ENCODE data around the gene PTK6. TPM values are rescaled to one million over a fixed set of nuclear protein-coding genes. Genes with fewer than 3 reads are reported as not detected.

Gene PTK6
- total RNA-seq, 3 donors from 2014 or later, result 0.16 to 2.3 (median 0.88) TPM

GRCh38 chr20:63522981-63523611 lies 14.1 kb downstream of the PTK6 start:
- H3K27me3 ChIP-seq, result no peaks in the 10 kb centered on the region
- intact Hi-C loops (cut with DNase I; ENCODE audit: low total_unique reads), result no loop called here
- no peaks in the 10 kb centered on the region for H3K36me3 ChIP-seq
- DNase-seq (ENCODE audit: low spot score in 2 of 2), result no peak
- H3K9me3 ChIP-seq, result peaks cover 0 to 9% of the 10 kb centered on the region in 2 donors
- peaks cover 0 to 15% of the 10 kb centered on the region in 2 donors for H3K4me1 ChIP-seq
- no peak overlapping the region for H3K27ac ChIP-seq
- H3K4me3 ChIP-seq, result peak overlapping the region in 1 of 3 donors; percentile 95
- TF ChIP-seq CTCF (IDR thresholded peaks at IDR 0.05), result no peak
- no peak for TF ChIP-seq POLR2AphosphoS5 (IDR thresholded peaks at IDR 0.05)
- TF ChIP-seq POLR2A (IDR thresholded peaks at IDR 0.05), result no peak

- Histone ChIP-seq H3K27me3 (no peaks in the 10 kb centered on the region), H3K4me3 (peak overlapping the region in 2 of 3 donors; percentile 90 to 95), H3K27ac (peak overlapping the region; percentile 21 to 99), H3K4me1 (peaks cover 0 to 15% of the 10 kb centered on the region in 2 donors), H3K36me3 (no peaks in the 10 kb centered on the region), H3K9me3 (peaks cover 0 to 9% of the 10 kb centered on the region in 2 donors)
- no peak for DNase-seq (ENCODE audit: low spot score in 2 of 2)
- intact Hi-C loops (cut with DNase I; ENCODE audit: low total_unique reads), result no loop called here
- TF ChIP-seq CTCF (IDR thresholded peaks at IDR 0.05) (no peak), POLR2AphosphoS5 (IDR thresholded peaks at IDR 0.05) (no peak), POLR2A (IDR thresholded peaks at IDR 0.05) (no peak)
Measured at GRCh38 chr20:63522091-63522868, 14.9 kb downstream of the PTK6 start.

GRCh38 chr20:63521602-63522001 lies 15.6 kb downstream of the PTK6 start:
- intact Hi-C loops (cut with DNase I; ENCODE audit: low total_unique reads), result no loop called here
- Histone ChIP-seq H3K36me3 (no peaks in the 10 kb centered on the region), H3K9me3 (peaks cover 0 to 9% of the 10 kb centered on the region in 2 donors), H3K4me1 (peaks cover 0 to 15% of the 10 kb centered on the region in 2 donors), H3K4me3 (peak overlapping the region; percentile 85 to 95 (median 90)), H3K27me3 (no peaks in the 10 kb centered on the region), H3K27ac (peak overlapping the region; percentile 99)
- TF ChIP-seq CTCF (IDR thresholded peaks at IDR 0.05), result no peak
- no peak for TF ChIP-seq POLR2A (IDR thresholded peaks at IDR 0.05)
- TF ChIP-seq POLR2AphosphoS5 (IDR thresholded peaks at IDR 0.05), result no peak
- DNase-seq (ENCODE audit: low spot score in 2 of 2), result no peak

- H3K27ac ChIP-seq, result peak overlapping the region; percentile 99
- no peaks in the 10 kb centered on the region for H3K36me3 ChIP-seq
- intact Hi-C loops (cut with DNase I; ENCODE audit: low total_unique reads), result no loop called here
- peaks cover 0 to 15% of the 10 kb centered on the region in 2 donors for H3K4me1 ChIP-seq
- peaks cover 0 to 9% of the 10 kb centered on the region in 2 donors for H3K9me3 ChIP-seq
- peak; percentile 81 to 85 for DNase-seq (ENCODE audit: low spot score in 2 of 2)
- no peak for TF ChIP-seq CTCF (IDR thresholded peaks at IDR 0.05)
- no peak for TF ChIP-seq POLR2A (IDR thresholded peaks at IDR 0.05)
- TF ChIP-seq POLR2AphosphoS5 (IDR thresholded peaks at IDR 0.05), result no peak
- peak overlapping the region; percentile 85 to 95 (median 90) for H3K4me3 ChIP-seq
- H3K27me3 ChIP-seq, result no peaks in the 10 kb centered on the region
Measured at GRCh38 chr20:63520934-63521601, 16.1 kb downstream of the PTK6 start.

Measured in breast epithelium (tissue), 4 donors.